ENCODE results near the gene PCDHB8. TPM values are rescaled to one million over a fixed set of nuclear protein-coding genes. Genes with fewer than 3 reads are reported as not detected.
"Not testable (repeated sequence)": the region's sequence is repeated elsewhere in the genome, so short reads cannot be mapped to it uniquely, and the experiment has no call there.

The PCDHB8 gene
- total RNA-seq, 2 experiments from 2014 or later, result not detected

DNA sequence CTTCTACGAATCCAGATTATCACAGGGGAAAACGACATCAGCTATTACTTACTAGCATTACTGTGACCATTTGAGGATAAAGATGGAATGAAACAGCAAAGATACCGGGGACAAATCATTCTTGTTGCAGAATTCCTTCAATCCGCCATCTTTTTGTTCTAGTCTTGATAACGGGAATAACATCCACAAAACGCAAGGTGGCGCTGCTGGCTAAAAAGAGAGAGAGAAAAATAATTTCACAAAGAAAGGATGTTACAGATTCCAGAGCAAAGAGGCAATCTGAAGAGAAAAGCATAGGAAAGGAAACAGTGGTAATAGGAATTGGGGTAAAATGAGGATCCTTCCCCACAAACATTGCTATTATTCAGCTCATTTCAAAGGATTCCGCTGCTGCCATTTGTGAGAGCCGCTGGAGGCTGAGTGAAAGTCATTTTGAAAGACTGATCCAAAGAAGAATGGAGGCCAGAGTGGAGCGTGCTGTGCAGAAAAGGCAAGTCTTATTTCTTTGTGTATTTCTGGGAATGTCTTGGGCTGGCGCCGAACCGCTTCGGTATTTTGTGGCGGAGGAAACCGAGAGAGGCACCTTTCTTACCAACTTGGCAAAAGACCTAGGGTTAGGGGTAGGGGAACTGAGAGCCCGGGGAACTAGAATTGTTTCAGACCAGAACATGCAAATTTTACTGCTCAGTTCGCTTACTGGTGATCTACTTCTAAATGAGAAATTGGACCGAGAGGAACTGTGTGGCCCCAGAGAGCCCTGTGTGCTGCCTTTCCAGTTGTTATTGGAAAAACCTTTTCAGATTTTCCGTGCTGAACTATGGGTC, 5.0 kb upstream of the PCDHB8 start, which contains the start of gene PCDHB7:
PCDHB7 (plus strand) TSS at position 264 of the 824 bp plus-strand sequence; CDS start at position 456, 192 bp downstream.
- peaks cover 18% of the 10 kb centered on the region for H3K27me3 Mint-ChIP-seq
- ChIA-PET POLR2A (no interaction called here), CTCF (no interaction called here)
- H3K9me3 Mint-ChIP-seq, result peaks cover 13% of the 10 kb centered on the region
- no peak within 1 kb of the TSS for H3K4me3 Mint-ChIP-seq
- peak; percentile 27 for DNase-seq
- no peaks in the 10 kb centered on the region for H3K36me3 Mint-ChIP-seq (ENCODE audit: low read depth)
- H3K27ac Mint-ChIP-seq, result no peak within 1 kb of the TSS
- no peaks in the 10 kb centered on the region for H3K4me1 Mint-ChIP-seq

DNA sequence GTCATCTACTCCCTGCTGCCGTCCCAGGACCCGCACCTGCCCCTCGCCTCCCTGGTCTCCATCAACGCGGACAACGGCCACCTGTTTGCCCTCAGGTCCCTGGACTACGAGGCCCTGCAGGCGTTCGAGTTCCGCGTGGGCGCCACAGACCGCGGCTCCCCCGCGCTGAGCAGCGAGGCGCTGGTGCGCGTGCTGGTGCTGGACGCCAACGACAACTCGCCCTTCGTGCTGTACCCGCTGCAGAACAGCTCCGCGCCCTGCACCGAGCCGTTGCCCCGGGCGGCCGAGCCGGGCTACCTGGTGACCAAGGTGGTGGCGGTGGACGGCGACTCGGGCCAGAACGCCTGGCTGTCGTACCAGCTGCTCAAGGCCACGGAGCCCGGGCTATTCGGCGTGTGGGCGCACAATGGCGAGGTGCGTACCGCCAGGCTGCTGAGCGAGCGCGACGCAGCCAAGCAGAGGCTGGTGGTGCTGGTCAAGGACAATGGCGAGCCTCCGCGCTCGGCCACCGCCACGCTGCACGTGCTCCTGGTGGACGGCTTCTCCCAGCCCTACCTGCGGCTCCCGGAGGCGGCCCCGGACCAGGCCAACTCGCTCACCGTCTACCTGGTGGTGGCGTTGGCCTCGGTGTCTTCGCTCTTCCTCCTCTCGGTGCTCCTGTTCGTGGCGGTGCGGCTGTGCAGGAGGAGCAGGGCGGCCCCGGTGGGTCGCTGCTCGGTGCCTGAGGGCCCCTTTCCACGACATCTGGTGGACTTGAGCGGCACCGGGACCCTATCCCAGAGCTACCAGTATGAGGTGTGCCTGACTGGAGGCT, 3.1 kb upstream of the PCDHB8 start:
- H3K36me3 Mint-ChIP-seq (ENCODE audit: low read depth), result not testable (repeated sequence)

DNA sequence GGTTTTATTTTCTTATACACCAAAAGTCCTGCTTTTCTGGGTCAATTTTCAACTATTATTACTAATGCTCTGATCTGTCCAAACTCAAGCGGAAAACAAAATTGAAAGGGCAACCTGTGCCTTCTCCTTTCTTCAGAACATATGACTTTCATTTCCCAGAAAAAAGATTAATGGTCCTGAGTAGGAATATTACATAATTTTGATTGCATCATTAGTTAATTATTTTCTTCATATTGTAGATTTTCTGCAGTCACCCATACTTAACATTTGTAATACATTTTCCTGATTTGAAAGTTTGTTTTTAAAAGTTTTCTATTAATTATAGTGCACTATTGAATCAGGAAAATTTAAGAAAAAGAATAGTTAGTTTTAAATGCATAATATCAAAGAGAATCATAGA, 1.7 kb upstream of the PCDHB8 start:
- no peak overlapping the region for H3K4me3 Mint-ChIP-seq
- no peaks in the 10 kb centered on the region for H3K36me3 Mint-ChIP-seq (ENCODE audit: low read depth)
- ChIA-PET CTCF (no interaction called here), POLR2A (no interaction called here)
- H3K27ac Mint-ChIP-seq, result no peak overlapping the region
- peaks cover 16% of the 10 kb centered on the region for H3K9me3 Mint-ChIP-seq
- H3K27me3 Mint-ChIP-seq, result peaks cover 16% of the 10 kb centered on the region
- DNase-seq, result no peak
- H3K4me1 Mint-ChIP-seq, result no peaks in the 10 kb centered on the region

More for the DNA sequence above, 3.1 kb upstream of the PCDHB8 start:
- H3K27ac Mint-ChIP-seq, H3K4me1 Mint-ChIP-seq, CTCF ChIA-PET, POLR2A ChIA-PET, H3K4me3 Mint-ChIP-seq, DNase-seq: not testable (repeated sequence)
- Mint-ChIP-seq H3K9me3 (peaks cover 13% of the 10 kb centered on the region), H3K27me3 (peaks cover 18% of the 10 kb centered on the region)

DNA sequence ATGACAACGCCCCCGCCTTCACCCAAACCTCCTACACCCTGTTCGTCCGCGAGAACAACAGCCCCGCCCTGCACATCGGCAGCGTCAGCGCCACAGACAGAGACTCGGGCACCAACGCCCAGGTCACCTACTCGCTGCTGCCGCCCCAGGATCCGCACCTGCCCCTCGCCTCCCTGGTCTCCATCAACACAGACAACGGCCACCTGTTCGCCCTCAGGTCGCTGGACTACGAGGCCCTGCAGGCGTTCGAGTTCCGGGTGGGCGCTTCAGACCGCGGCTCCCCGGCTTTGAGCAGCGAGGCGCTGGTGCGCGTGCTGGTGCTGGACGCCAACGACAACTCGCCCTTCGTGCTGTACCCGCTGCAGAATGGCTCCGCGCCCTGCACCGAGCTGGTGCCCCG, 1.8 kb downstream of the PCDHB8 start:
- H3K27me3 Mint-ChIP-seq; H3K4me1 Mint-ChIP-seq; CTCF ChIA-PET; H3K4me3 Mint-ChIP-seq; H3K36me3 Mint-ChIP-seq (ENCODE audit: low read depth); POLR2A ChIA-PET; DNase-seq; H3K27ac Mint-ChIP-seq: not testable (repeated sequence)
- H3K9me3 Mint-ChIP-seq, result peaks cover 15% of the 10 kb centered on the region

DNA sequence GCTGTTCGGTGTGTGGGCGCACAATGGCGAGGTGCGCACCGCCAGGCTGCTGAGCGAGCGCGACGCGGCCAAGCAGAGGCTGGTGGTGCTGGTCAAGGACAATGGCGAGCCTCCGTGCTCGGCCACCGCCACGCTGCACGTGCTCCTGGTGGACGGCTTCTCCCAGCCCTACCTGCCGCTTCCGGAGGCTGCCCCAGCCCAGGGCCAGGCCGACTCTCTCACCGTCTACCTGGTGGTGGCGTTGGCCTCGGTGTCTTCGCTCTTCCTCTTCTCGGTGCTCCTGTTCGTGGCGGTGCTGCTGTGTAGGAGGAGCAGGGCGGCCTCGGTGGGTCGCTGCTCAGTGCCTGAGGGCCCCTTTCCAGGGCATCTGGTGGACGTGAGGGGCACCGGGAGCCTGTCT, 2.3 kb downstream of the PCDHB8 start:
- H3K27ac Mint-ChIP-seq; H3K4me3 Mint-ChIP-seq; CTCF ChIA-PET; H3K27me3 Mint-ChIP-seq; H3K36me3 Mint-ChIP-seq (ENCODE audit: low read depth); H3K4me1 Mint-ChIP-seq; DNase-seq; POLR2A ChIA-PET: not testable (repeated sequence)
- H3K9me3 Mint-ChIP-seq, result peaks cover 19% of the 10 kb centered on the region

DNA sequence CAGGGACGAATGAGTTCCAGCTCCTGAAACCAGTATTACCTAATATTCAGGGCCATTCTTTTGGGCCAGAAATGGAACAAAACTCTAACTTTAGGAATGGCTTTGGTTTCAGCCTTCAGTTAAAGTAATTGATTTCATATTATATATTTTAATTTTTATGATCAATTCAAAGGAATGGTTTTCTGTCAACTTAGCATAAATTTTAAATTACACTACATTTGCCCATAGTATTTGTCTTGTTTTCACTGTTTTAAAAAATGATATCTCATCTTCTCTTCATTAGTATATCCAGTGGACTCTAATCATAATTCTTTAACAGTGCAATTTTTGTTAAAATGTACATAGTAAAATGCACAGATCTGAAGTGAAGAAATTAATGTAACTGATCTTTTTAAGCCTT, 2.7 kb downstream of the PCDHB8 start:
- Mint-ChIP-seq H3K4me3 (no peak overlapping the region), H3K27me3 (peaks cover 6% of the 10 kb centered on the region), H3K27ac (no peak overlapping the region), H3K9me3 (peaks cover 22% of the 10 kb centered on the region), H3K4me1 (no peaks in the 10 kb centered on the region), H3K36me3 (ENCODE audit: low read depth) (peaks cover 5% of the 10 kb centered on the region)
- ChIA-PET CTCF (no interaction called here), POLR2A (no interaction called here)
- no peak for DNase-seq

DNA sequence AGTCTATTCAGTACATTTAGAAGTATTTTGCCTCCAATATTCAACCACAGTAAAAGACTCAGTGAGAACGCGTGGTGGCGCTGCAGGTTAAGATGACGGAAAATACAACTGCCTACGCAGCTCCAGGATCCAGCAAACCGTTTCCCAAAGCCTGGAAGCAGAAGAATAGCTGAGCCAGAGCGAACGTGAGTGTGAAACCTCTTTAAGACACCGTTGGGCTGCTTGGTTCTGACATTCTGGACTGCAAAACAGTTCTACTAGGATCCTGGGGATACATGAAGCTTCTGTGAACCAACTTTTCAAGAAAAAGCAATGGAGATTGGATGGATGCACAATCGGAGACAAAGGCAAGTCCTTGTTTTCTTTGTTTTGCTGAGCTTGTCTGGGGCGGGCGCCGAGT, 4.7 kb downstream of the PCDHB8 start, which contains the start of gene PCDHB16:
PCDHB16 (plus strand) TSS at position 140 of the 400 bp plus-strand sequence; CDS start at position 313, 173 bp downstream.
- H3K4me3 Mint-ChIP-seq, result no peak within 1 kb of the TSS
- H3K4me1 Mint-ChIP-seq, result no peaks in the 10 kb centered on the region
- peaks cover 5% of the 10 kb centered on the region for H3K36me3 Mint-ChIP-seq (ENCODE audit: low read depth)
- H3K27me3 Mint-ChIP-seq, result peaks cover 6% of the 10 kb centered on the region
- POLR2A ChIA-PET, result no interaction called here
- CTCF ChIA-PET, result interaction anchor here (1.3 kb wide), 1 partner anchor 239 kb away, joined by 4 read pairs; the partner anchor contains the start of gene PCDHGA11
- no peak for DNase-seq
- peaks cover 22% of the 10 kb centered on the region for H3K9me3 Mint-ChIP-seq
- H3K27ac Mint-ChIP-seq, result peak within 1 kb of the TSS; percentile 31

DNA sequence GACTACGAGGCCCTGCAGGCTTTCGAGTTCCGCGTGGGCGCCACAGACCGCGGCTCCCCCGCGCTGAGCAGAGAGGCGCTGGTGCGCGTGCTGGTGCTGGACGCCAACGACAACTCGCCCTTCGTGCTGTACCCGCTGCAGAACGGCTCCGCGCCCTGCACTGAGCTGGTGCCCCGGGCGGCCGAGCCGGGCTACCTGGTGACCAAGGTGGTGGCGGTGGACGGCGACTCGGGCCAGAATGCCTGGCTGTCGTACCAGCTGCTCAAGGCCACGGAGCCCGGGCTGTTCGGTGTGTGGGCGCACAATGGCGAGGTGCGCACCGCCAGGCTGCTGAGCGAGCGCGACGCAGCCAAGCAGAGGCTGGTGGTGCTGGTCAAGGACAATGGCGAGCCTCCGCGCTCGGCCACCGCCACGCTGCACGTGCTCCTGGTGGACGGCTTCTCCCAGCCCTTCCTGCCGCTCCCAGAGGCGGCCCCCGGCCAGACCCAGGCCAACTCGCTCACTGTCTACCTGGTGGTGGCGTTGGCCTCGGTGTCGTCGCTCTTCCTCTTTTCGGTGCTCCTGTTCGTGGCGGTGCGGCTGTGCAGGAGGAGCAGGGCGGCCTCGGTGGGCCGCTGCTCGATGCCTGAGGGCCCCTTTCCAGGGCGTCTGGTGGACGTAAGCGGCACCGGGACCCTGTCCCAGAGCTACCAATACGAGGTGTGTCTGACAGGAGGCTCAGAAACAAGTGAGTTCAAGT, 6.7 kb downstream of the PCDHB8 start:
- POLR2A ChIA-PET; H3K27ac Mint-ChIP-seq; H3K4me3 Mint-ChIP-seq; H3K27me3 Mint-ChIP-seq; DNase-seq; H3K36me3 Mint-ChIP-seq (ENCODE audit: low read depth); CTCF ChIA-PET; H3K4me1 Mint-ChIP-seq: not testable (repeated sequence)
- H3K9me3 Mint-ChIP-seq, result peaks cover 25% of the 10 kb centered on the region

DNA sequence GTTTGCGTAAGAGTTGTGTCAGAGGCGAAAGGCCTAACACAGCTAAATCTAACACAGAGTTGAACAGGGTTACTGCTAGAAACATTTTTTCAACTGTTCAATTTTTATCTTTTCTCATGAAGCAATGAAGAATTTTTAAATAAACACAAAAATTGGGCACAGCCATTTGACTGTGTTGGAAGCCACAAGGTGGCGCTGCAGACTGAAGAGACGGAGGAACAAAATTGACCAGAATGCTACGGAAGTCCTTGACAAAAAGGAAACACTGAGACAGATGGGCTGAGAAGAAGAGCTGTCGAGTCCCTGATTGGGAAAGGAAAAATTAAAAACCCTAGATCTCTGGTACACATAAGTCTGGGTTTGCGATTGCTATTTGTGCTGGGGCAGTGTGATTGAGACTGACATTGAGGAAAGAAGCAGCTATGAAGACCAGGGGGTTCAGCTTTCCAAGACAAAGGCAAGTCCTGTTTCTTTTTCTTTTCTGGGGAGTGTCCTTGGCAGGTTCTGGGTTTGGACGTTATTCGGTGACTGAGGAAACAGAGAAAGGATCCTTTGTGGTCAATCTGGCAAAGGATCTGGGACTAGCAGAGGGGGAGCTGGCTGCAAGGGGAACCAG, 9.4 kb downstream of the PCDHB8 start, which contains the start of gene PCDHB9:
PCDHB9 (plus strand) TSS at position 265 of the 616 bp plus-strand sequence; CDS start at position 423, 158 bp downstream.
- peaks cover 8% of the 10 kb centered on the region for H3K27me3 Mint-ChIP-seq
- H3K27ac Mint-ChIP-seq, result no peak within 1 kb of the TSS
- no peak within 1 kb of the TSS for H3K4me3 Mint-ChIP-seq
- H3K36me3 Mint-ChIP-seq (ENCODE audit: low read depth), result peaks cover 7% of the 10 kb centered on the region
- ChIA-PET CTCF (interaction anchor here (0.6 kb wide), 1 partner anchor 371 kb away, joined by 4 read pairs; no protein-coding TSS in a partner anchor), POLR2A (no interaction called here)
- H3K9me3 Mint-ChIP-seq, result peaks cover 24% of the 10 kb centered on the region
- H3K4me1 Mint-ChIP-seq, result no peaks in the 10 kb centered on the region
- DNase-seq, result no peak

DNA sequence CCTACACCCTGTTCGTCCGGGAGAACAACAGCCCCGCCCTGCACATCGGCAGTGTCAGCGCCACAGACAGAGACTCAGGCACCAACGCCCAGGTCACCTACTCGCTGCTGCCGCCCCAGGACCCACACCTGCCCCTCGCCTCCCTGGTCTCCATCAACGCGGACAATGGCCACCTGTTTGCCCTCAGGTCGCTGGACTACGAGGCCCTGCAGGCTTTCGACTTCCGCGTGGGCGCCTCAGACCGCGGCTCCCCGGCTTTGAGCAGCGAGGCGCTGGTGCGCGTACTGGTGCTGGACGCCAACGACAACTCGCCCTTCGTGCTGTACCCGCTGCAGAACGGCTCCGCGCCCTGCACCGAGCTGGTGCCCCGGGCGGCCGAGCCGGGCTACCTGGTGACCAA, 11.1 kb downstream of the PCDHB8 start:
- CTCF ChIA-PET; H3K4me3 Mint-ChIP-seq; H3K36me3 Mint-ChIP-seq (ENCODE audit: low read depth); H3K4me1 Mint-ChIP-seq; H3K27me3 Mint-ChIP-seq; POLR2A ChIA-PET; DNase-seq: not testable (repeated sequence)
- Mint-ChIP-seq H3K9me3 (peaks cover 25% of the 10 kb centered on the region), H3K27ac (peak overlapping the region; percentile 62)

DNA sequence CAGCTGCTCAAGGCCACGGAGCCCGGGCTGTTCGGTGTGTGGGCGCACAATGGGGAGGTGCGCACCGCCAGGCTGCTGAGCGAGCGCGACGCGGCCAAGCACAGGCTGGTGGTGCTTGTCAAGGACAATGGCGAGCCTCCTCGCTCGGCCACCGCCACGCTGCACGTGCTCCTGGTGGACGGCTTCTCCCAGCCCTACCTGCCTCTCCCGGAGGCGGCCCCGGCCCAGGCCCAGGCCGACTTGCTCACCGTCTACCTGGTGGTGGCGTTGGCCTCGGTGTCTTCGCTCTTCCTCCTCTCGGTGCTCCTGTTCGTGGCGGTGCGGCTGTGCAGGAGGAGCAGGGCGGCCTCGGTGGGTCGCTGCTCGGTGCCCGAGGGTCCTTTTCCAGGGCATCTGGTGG, 11.5 kb downstream of the PCDHB8 start:
- POLR2A ChIA-PET; H3K27me3 Mint-ChIP-seq; H3K4me1 Mint-ChIP-seq; H3K27ac Mint-ChIP-seq; DNase-seq; H3K4me3 Mint-ChIP-seq; CTCF ChIA-PET; H3K36me3 Mint-ChIP-seq (ENCODE audit: low read depth): not testable (repeated sequence)
- peaks cover 25% of the 10 kb centered on the region for H3K9me3 Mint-ChIP-seq

DNA sequence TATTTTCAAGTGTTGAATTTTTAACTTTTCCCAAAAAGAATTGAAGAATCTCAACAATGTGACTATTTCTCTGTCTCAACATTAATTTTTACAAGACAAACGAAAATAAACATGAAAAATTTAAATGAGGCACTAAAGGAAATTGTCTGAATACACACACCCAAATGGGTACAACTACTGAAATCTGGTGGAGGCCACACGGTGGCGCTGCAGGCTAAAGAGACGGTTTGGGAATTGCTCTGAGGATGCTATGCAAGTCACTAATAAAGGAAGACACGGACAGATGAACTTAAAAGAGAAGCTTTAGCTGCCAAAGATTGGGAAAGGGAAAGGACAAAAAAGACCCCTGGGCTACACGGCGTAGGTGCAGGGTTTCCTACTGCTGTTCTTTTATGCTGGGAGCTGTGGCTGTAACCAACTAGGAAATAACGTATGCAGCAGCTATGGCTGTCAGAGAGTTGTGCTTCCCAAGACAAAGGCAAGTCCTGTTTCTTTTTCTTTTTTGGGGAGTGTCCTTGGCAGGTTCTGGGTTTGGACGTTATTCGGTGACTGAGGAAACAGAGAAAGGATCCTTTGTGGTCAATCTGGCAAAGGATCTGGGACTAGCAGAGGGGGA, 14.6 kb downstream of the PCDHB8 start, which contains the start of gene PCDHB10:
PCDHB10 (plus strand) TSS at position 244 of the 616 bp plus-strand sequence; CDS start at position 444, 200 bp downstream.
- CTCF ChIA-PET, result interaction anchor here (1.2 kb wide), 1 partner anchor 365 kb away, joined by 3 read pairs; no protein-coding TSS in a partner anchor
- peaks cover 2% of the 10 kb centered on the region for H3K36me3 Mint-ChIP-seq (ENCODE audit: low read depth)

More for the DNA sequence above, 14.6 kb downstream of the PCDHB8 start, which contains the start of gene PCDHB10:
- Mint-ChIP-seq H3K27ac (no peak within 1 kb of the TSS), H3K4me1 (no peaks in the 10 kb centered on the region), H3K9me3 (peaks cover 26% of the 10 kb centered on the region), H3K4me3 (no peak within 1 kb of the TSS), H3K27me3 (peaks cover 7% of the 10 kb centered on the region)
- POLR2A ChIA-PET, result no interaction called here
- DNase-seq, result peak; percentile 18
